Peyer's patch (tissue), 4 donors: ENCODE results near the gene DOK5.

ENCODE experiments used
- POLR2A ChIP-seq, 2 donors: fragments of 450-650 bp; IDR thresholded peaks; one replicate each; pipeline ENCODE4 v1.5.1; 2017; ENCODE audit warnings: antibody characterized with exemption in 2 of 2, mild to moderate bottlenecking in 2 of 2, moderate library complexity in 2 of 2
- TF ChIP-seq, protein P1 (sequence below), 6 experiments: fragments of 450-650 bp in 4 of 6; fragments of 200-600 bp in 2 of 6; sonication (generic) in 1 of 6; IDR thresholded peaks; one replicate each; pipeline ENCODE4 v1.5.1; 2017 to 2019; ENCODE audit warnings: antibody characterized with exemption in 6 of 6, mild to moderate bottlenecking in 3 of 6, moderate library complexity in 1 of 6

DNA sequence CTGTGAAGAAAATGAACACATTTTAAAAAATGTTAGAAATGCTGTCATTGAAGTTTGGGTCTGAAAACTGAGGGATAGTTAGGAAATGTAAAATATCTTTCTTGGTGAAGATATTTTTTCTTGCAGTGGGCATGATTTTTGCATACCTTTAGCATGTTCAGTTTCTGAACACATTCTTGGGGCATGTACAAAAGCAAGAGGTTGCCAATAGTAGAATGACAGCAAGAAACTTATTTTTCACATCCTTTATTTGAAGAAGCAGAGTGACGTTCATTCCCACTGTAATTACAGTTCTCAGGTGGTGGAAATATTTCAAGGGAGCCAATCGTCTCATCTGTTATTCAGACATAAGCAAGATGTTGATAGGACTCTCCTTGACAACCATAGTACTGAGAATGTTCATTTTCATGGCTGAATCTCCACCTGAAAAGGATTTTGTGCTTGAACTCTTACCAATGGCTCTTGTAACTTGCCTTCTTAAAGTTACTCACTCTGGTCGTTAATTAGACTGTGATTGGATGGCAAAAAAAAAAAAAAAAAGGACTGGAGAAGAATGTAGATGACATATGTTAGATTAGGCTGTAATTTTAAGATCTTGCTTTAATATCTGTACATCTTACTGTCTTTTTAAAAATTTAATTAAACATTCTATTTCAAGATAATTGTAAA is 74.4 kb downstream of the DOK5 start:
- TF ChIP-seq POLR2A (IDR thresholded peaks at IDR 0.05): no peak
- TF ChIP-seq, protein P1, sequence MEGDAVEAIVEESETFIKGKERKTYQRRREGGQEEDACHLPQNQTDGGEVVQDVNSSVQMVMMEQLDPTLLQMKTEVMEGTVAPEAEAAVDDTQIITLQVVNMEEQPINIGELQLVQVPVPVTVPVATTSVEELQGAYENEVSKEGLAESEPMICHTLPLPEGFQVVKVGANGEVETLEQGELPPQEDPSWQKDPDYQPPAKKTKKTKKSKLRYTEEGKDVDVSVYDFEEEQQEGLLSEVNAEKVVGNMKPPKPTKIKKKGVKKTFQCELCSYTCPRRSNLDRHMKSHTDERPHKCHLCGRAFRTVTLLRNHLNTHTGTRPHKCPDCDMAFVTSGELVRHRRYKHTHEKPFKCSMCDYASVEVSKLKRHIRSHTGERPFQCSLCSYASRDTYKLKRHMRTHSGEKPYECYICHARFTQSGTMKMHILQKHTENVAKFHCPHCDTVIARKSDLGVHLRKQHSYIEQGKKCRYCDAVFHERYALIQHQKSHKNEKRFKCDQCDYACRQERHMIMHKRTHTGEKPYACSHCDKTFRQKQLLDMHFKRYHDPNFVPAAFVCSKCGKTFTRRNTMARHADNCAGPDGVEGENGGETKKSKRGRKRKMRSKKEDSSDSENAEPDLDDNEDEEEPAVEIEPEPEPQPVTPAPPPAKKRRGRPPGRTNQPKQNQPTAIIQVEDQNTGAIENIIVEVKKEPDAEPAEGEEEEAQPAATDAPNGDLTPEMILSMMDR (IDR thresholded peaks at IDR 0.05): no peak
